OCI-LY1 (cell line): ENCODE data around the gene SH3PXD2A.

Experiments
- CTCF ChIP-seq: fragments of 200-600 bp; sonication (generic), shearing (Covaris generic); IDR thresholded peaks from 2 replicates; pipeline ENCODE4 v1.5.1; 2017; ENCODE audit warnings: mild to moderate bottlenecking, antibody characterized with exemption, low read length, moderate library complexity, mixed read lengths
- EZH2 ChIP-seq: fragments of 200-600 bp; sonication (generic), shearing (Covaris generic); IDR thresholded peaks from 2 replicates; pipeline ENCODE4 v1.8.0; 2017; ENCODE audit warnings: borderline replicate concordance, mixed run types, mild to moderate bottlenecking, antibody characterized with exemption, low read length, moderate library complexity, mixed read lengths

GRCh38 chr10:103676058-103676785 lies 179.2 kb downstream of the SH3PXD2A start:
- TF ChIP-seq CTCF (no peak), EZH2 (no peak)
